Ishikawa (cell line): ENCODE data around the gene ROBO3.
A peak's percentile ranks its signal among the peaks of the same experiment; 100 is the strongest.

Source experiments
- CEBPB ChIP-seq: IDR thresholded peaks from 2 replicates; pipeline ENCODE4 v1.6.1; 2012
- CREB1 ChIP-seq: IDR thresholded peaks from 2 replicates; pipeline ENCODE4 v1.6.1; 2012; ENCODE audit warnings: low read depth
- EGR1 ChIP-seq: IDR thresholded peaks from 2 replicates; pipeline ENCODE4 v1.6.1; 2012
- EP300 ChIP-seq: IDR thresholded peaks from 2 replicates; pipeline ENCODE4 v1.6.1; 2012; ENCODE audit warnings: borderline replicate concordance
- FOXM1 ChIP-seq: IDR thresholded peaks from 2 replicates; pipeline ENCODE4 v1.6.1; 2012; ENCODE audit warnings: low read depth, borderline replicate concordance
- MAX ChIP-seq: IDR thresholded peaks from 2 replicates; pipeline ENCODE4 v1.6.1; 2012
- NFIC ChIP-seq: IDR thresholded peaks from 2 replicates; pipeline ENCODE4 v1.6.1; 2012
- RAD21 ChIP-seq: IDR thresholded peaks from 2 replicates; pipeline ENCODE4 v1.6.1; 2012; ENCODE audit warnings: low read depth
- REST ChIP-seq: IDR thresholded peaks from 2 replicates; pipeline ENCODE4 v1.6.1; 2012; ENCODE audit warnings: low read depth, mild to moderate bottlenecking
- TAF1 ChIP-seq: IDR thresholded peaks from 2 replicates; pipeline ENCODE4 v1.6.1; 2012; ENCODE audit warnings: low read depth, mild to moderate bottlenecking
- TCF12 ChIP-seq: IDR thresholded peaks from 2 replicates; pipeline ENCODE4 v1.6.1; 2012; ENCODE audit warnings: low read depth
- TEAD4 ChIP-seq: IDR thresholded peaks from 2 replicates; pipeline ENCODE4 v1.6.1; 2012
- YY1 ChIP-seq: IDR thresholded peaks from 2 replicates; pipeline ENCODE4 v1.6.1; 2012; ENCODE audit warnings: low read depth

GRCh38 chr11:124838805-124839127 lies 26.5 kb upstream of the ROBO3 start:
- TF ChIP-seq YY1 (no peak), MAX (0 out of 2 replicates have a peak, but pooled peaks have one; percentile 6), RAD21 (no peak), EP300 (no peak), FOXM1 (no peak), TAF1 (no peak), REST (no peak), CEBPB (no peak), TCF12 (no peak), TEAD4 (no peak), EGR1 (no peak), NFIC (no peak), CREB1 (no peak)
